Liver (tissue), 3 donors: ENCODE data around the gene KRTAP4-11.

ENCODE experiments used
- EGR1 ChIP-seq, 2 donors: IDR thresholded peaks; 2 replicates each; pipeline ENCODE4 v1.6.1; 2016 to 2018; ENCODE audit warnings: antibody characterized with exemption in 2 of 2, low read depth in 2 of 2
- GABPA ChIP-seq, 2 donors: IDR thresholded peaks in 1 of 2; conservative IDR thresholded peaks in 1 of 2; 2 replicates each; pipeline ENCODE4 v1.6.1; 2016; ENCODE audit warnings: antibody characterized with exemption in 2 of 2, mild to moderate bottlenecking in 1 of 2, moderate library complexity in 1 of 2
- JUND ChIP-seq, 2 donors: IDR thresholded peaks; 2 replicates each; pipeline ENCODE4 v1.6.1; 2016; ENCODE audit warnings: antibody characterized with exemption in 2 of 2
- TAF1 ChIP-seq: conservative IDR thresholded peaks from 2 replicates; pipeline ENCODE4 v1.6.1; 2016; ENCODE audit warnings: antibody characterized with exemption, mild to moderate bottlenecking
- YY1 ChIP-seq: IDR thresholded peaks from 2 replicates; pipeline ENCODE4 v1.6.1; 2016; ENCODE audit warnings: antibody characterized with exemption, mild to moderate bottlenecking
- TF ChIP-seq, protein P1 (sequence below): fragments of 150-350 bp; IDR thresholded peaks from 2 replicates; pipeline ENCODE4 v1.5.1; 2017; ENCODE audit warnings: improper control_type of control experiment, low read depth, low read length; ENCODE audit not compliant: missing input control
- TF ChIP-seq, protein P2 (sequence below): IDR thresholded peaks from 2 replicates; pipeline ENCODE4 v1.6.1; 2016; ENCODE audit warnings: antibody characterized with exemption
- TF ChIP-seq, protein P3 (sequence below): IDR thresholded peaks from 2 replicates; pipeline ENCODE4 v1.6.1; 2016; ENCODE audit warnings: antibody characterized with exemption, mild to moderate bottlenecking
- TF ChIP-seq, protein P4 (sequence below): IDR thresholded peaks from 2 replicates; pipeline ENCODE4 v1.6.1; 2016; ENCODE audit warnings: antibody characterized with exemption
- donor health status: healthy.
- donor health status: healthy.

DNA sequence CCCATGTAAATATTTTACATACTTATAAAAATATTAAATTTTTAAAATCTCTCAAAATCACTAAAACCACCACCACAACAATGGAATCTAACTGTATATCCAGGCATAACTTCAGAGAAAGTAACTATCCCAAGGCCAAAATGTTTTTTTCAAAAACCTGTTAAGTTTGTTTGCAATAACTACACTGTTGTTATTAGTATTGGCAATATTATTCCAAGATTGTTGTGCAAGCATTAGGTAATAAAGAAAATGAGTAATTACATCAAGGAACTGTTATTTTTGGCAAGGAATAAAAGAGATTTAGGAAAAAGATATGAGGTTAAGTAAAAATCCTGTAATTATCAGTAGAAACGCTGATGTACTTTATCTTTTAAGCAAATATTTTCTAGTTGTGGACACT, 9.2 kb upstream of the KRTAP4-11 start:
- TF ChIP-seq, protein P1, sequence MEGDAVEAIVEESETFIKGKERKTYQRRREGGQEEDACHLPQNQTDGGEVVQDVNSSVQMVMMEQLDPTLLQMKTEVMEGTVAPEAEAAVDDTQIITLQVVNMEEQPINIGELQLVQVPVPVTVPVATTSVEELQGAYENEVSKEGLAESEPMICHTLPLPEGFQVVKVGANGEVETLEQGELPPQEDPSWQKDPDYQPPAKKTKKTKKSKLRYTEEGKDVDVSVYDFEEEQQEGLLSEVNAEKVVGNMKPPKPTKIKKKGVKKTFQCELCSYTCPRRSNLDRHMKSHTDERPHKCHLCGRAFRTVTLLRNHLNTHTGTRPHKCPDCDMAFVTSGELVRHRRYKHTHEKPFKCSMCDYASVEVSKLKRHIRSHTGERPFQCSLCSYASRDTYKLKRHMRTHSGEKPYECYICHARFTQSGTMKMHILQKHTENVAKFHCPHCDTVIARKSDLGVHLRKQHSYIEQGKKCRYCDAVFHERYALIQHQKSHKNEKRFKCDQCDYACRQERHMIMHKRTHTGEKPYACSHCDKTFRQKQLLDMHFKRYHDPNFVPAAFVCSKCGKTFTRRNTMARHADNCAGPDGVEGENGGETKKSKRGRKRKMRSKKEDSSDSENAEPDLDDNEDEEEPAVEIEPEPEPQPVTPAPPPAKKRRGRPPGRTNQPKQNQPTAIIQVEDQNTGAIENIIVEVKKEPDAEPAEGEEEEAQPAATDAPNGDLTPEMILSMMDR = no peak
- TF ChIP-seq, protein P2, sequence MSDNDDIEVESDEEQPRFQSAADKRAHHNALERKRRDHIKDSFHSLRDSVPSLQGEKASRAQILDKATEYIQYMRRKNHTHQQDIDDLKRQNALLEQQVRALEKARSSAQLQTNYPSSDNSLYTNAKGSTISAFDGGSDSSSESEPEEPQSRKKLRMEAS = no peak
- TF ChIP-seq, protein P3, sequence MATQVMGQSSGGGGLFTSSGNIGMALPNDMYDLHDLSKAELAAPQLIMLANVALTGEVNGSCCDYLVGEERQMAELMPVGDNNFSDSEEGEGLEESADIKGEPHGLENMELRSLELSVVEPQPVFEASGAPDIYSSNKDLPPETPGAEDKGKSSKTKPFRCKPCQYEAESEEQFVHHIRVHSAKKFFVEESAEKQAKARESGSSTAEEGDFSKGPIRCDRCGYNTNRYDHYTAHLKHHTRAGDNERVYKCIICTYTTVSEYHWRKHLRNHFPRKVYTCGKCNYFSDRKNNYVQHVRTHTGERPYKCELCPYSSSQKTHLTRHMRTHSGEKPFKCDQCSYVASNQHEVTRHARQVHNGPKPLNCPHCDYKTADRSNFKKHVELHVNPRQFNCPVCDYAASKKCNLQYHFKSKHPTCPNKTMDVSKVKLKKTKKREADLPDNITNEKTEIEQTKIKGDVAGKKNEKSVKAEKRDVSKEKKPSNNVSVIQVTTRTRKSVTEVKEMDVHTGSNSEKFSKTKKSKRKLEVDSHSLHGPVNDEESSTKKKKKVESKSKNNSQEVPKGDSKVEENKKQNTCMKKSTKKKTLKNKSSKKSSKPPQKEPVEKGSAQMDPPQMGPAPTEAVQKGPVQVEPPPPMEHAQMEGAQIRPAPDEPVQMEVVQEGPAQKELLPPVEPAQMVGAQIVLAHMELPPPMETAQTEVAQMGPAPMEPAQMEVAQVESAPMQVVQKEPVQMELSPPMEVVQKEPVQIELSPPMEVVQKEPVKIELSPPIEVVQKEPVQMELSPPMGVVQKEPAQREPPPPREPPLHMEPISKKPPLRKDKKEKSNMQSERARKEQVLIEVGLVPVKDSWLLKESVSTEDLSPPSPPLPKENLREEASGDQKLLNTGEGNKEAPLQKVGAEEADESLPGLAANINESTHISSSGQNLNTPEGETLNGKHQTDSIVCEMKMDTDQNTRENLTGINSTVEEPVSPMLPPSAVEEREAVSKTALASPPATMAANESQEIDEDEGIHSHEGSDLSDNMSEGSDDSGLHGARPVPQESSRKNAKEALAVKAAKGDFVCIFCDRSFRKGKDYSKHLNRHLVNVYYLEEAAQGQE = no peak
- TF ChIP-seq EGR1 (IDR thresholded peaks at IDR 0.05; ENCODE audit: low read depth in 2 of 2) (no peak), JUND (IDR thresholded peaks at IDR 0.05) (no peak), TAF1 (no peak), YY1 (no peak), GABPA (IDR thresholded peaks at IDR 0.05 in 1 of 2, conservative IDR thresholded peaks at IDR 0.05 in 1 of 2) (no peak)
- TF ChIP-seq, protein P4, sequence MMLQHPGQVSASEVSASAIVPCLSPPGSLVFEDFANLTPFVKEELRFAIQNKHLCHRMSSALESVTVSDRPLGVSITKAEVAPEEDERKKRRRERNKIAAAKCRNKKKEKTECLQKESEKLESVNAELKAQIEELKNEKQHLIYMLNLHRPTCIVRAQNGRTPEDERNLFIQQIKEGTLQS = no peak
